HG03432 (cell line): Measurements from ENCODE around the gene ABCG4.
"Not testable (repeated sequence)": the region's sequence is repeated elsewhere in the genome, so short reads cannot be mapped to it uniquely, and the experiment has no call there.

ENCODE experiments used
- ATAC-seq: cut with Tn5 transposase; IDR thresholded peaks from one replicate; pipeline ENCODE4 v1.9.1; 2021; ENCODE audit warnings: mild to moderate bottlenecking, moderate library complexity; ENCODE audit not compliant: unreplicated experiment

Gene ABCG4

GRCh38 chr11:119180729-119181676 is 32.2 kb downstream of the ABCG4 start:
- ATAC-seq, result no peak

- ATAC-seq, result no peak
Measured at GRCh38 chr11:119181677-119182412, 33.0 kb downstream of the ABCG4 start.

- not testable (repeated sequence) for ATAC-seq
Measured at GRCh38 chr11:119184399-119184798, 35.5 kb downstream of the ABCG4 start.

GRCh38 chr11:119185981-119186634 is 37.3 kb downstream of the ABCG4 start:
- ATAC-seq, result no peak

- ATAC-seq, result no peak
Measured at GRCh38 chr11:119187123-119187892, 38.5 kb downstream of the ABCG4 start.

GRCh38 chr11:119188067-119188466 is 39.2 kb downstream of the ABCG4 start:
- ATAC-seq, result no peak

- ATAC-seq, result no peak
Measured at GRCh38 chr11:119188887-119189286, 40.0 kb downstream of the ABCG4 start.

GRCh38 chr11:119189393-119189792 is 40.5 kb downstream of the ABCG4 start:
- ATAC-seq, result no peak

- no peak for ATAC-seq
Measured at GRCh38 chr11:119190531-119190930, 41.7 kb downstream of the ABCG4 start.

- not testable (repeated sequence) for ATAC-seq
Measured at GRCh38 chr11:119191265-119191664, 42.4 kb downstream of the ABCG4 start.

- ATAC-seq, result no peak
Measured at GRCh38 chr11:119192111-119192510, 43.3 kb downstream of the ABCG4 start.

- no peak for ATAC-seq
Measured at GRCh38 chr11:119193001-119193400, 44.1 kb downstream of the ABCG4 start.

GRCh38 chr11:119193626-119194025 is 44.8 kb downstream of the ABCG4 start:
- ATAC-seq, result no peak

GRCh38 chr11:119194811-119195440 is 46.1 kb downstream of the ABCG4 start:
- no peak for ATAC-seq

- no peak for ATAC-seq
Measured at GRCh38 chr11:119195680-119196079, 46.8 kb downstream of the ABCG4 start.

GRCh38 chr11:119196833-119197483 is 48.1 kb downstream of the ABCG4 start:
- ATAC-seq, result peak; percentile 64

- no peak for ATAC-seq
Measured at GRCh38 chr11:119198925-119199324, 50.1 kb downstream of the ABCG4 start.

GRCh38 chr11:119201236-119201635 is 52.4 kb downstream of the ABCG4 start:
- not testable (repeated sequence) for ATAC-seq

- no peak for ATAC-seq
Measured at GRCh38 chr11:119202554-119202953, 53.7 kb downstream of the ABCG4 start.

- no peak for ATAC-seq
Measured at GRCh38 chr11:119204066-119204465, 55.2 kb downstream of the ABCG4 start.
